Measurements from ENCODE around the gene HLA-DPB1.
"Not testable (repeated sequence)": the region's sequence is repeated elsewhere in the genome, so short reads cannot be mapped to it uniquely, and the experiment has no call there.

The HLA-DPB1 gene

DNA sequence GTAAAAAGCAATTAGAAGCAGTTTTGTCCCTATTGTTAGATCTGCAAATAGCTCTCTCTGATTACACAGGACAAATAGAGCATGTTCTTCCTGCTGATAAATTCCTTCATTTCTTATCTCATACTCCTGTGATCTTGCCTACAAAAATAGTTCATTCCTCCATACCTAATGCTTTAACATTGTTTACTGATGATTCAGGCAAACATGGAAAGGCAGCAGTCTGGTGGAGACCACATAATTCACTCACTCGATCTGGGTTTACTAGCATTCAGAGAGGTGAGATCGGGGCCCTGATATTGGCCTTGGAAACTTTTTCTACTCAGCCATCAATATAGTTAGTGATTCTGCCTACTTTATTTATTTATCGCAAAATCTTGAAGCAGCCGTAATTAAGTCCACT is 22.6 kb upstream of the HLA-DPB1 start:
- TF ChIP-seq, protein P1, sequence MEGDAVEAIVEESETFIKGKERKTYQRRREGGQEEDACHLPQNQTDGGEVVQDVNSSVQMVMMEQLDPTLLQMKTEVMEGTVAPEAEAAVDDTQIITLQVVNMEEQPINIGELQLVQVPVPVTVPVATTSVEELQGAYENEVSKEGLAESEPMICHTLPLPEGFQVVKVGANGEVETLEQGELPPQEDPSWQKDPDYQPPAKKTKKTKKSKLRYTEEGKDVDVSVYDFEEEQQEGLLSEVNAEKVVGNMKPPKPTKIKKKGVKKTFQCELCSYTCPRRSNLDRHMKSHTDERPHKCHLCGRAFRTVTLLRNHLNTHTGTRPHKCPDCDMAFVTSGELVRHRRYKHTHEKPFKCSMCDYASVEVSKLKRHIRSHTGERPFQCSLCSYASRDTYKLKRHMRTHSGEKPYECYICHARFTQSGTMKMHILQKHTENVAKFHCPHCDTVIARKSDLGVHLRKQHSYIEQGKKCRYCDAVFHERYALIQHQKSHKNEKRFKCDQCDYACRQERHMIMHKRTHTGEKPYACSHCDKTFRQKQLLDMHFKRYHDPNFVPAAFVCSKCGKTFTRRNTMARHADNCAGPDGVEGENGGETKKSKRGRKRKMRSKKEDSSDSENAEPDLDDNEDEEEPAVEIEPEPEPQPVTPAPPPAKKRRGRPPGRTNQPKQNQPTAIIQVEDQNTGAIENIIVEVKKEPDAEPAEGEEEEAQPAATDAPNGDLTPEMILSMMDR (IDR thresholded peaks at IDR 0.05), result no peak
- H3K4me1 Mint-ChIP-seq, result peaks cover 6% of the 10 kb centered on the region
- peaks cover 19% of the 10 kb centered on the region for H3K27me3 Mint-ChIP-seq (ENCODE audit: low read depth, poor library complexity)
- DNase-seq, result no peak
- no peak overlapping the region for H3K4me3 Mint-ChIP-seq
- H3K9me3 Mint-ChIP-seq, result peaks cover 30% of the 10 kb centered on the region
- no peak overlapping the region for H3K27ac Mint-ChIP-seq
- no peaks in the 10 kb centered on the region for H3K36me3 Mint-ChIP-seq (ENCODE audit: low read depth)

GRCh38 chr6:33057222-33058150 is 18.3 kb upstream of the HLA-DPB1 start:
- H3K27ac Mint-ChIP-seq, result no peak overlapping the region
- H3K9me3 Mint-ChIP-seq, result peaks cover 34% of the 10 kb centered on the region
- TF ChIP-seq, protein P1 (IDR thresholded peaks at IDR 0.05), result no peak
- no peak overlapping the region for H3K4me3 Mint-ChIP-seq
- H3K4me1 Mint-ChIP-seq, result no peaks in the 10 kb centered on the region
- H3K36me3 Mint-ChIP-seq (ENCODE audit: low read depth), result no peaks in the 10 kb centered on the region
- peaks cover 14% of the 10 kb centered on the region for H3K27me3 Mint-ChIP-seq (ENCODE audit: low read depth, poor library complexity)
- no peak for DNase-seq

- Mint-ChIP-seq H3K4me1 (no peaks in the 10 kb centered on the region), H3K36me3 (ENCODE audit: low read depth) (no peaks in the 10 kb centered on the region), H3K27ac (no peak overlapping the region), H3K9me3 (peaks cover 29% of the 10 kb centered on the region), H3K27me3 (ENCODE audit: low read depth, poor library complexity) (peaks cover 11% of the 10 kb centered on the region), H3K4me3 (no peak overlapping the region)
- no peak for DNase-seq
- TF ChIP-seq, protein P1 (IDR thresholded peaks at IDR 0.05), result no peak
Observed at GRCh38 chr6:33061987-33062386, 13.8 kb upstream of the HLA-DPB1 start.

DNA sequence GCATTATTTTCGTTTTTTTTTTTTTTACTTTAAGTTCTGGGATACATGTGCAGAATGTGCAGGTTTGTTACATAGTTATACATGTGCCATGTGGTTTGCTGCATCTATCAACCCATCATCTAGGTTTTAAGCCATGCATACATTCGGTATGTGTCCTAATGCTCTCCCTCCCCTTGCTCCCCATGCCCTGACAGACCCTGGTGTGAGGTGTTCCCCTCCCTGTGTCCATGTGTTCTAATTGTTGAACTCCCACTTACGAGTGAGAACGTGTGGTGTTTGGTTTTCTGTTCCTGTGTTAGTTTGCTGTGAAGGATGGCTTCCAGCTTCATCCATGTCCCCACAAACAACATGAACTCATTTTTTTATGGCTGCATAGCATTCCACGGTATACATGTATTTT is 12.4 kb upstream of the HLA-DPB1 start:
- DNase-seq; H3K4me1 Mint-ChIP-seq; H3K4me3 Mint-ChIP-seq; H3K27ac Mint-ChIP-seq; H3K27me3 Mint-ChIP-seq (ENCODE audit: low read depth, poor library complexity); H3K36me3 Mint-ChIP-seq (ENCODE audit: low read depth): not testable (repeated sequence)
- peaks cover 32% of the 10 kb centered on the region for H3K9me3 Mint-ChIP-seq

DNA sequence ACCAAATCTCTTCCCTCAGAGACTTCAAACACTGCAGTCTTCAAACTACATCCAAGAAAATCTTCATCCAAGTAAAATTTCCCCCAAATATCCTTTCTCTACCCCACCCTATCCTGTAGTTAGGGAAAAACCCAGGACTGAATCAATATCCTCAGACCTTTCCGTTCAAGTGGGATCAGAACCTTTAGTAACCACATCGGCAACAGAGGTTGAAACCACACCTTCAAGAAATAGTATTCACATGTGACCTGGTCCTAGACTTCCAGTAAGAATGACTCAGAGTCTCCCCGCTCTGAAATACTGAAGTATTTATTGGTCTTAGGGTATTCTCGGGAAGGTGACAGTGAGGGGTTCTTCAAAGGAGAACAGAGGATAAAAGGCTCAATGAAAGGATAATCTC is 11.1 kb upstream of the HLA-DPB1 start:
- H3K36me3 Mint-ChIP-seq (ENCODE audit: low read depth), result no peaks in the 10 kb centered on the region
- TF ChIP-seq, protein P1 (IDR thresholded peaks at IDR 0.05), result no peak
- DNase-seq, result no peak

GRCh38 chr6:33065312-33065711 is 10.5 kb upstream of the HLA-DPB1 start:
- peaks cover 32% of the 10 kb centered on the region for H3K9me3 Mint-ChIP-seq
- no peak overlapping the region for H3K27ac Mint-ChIP-seq
- no peak overlapping the region for H3K4me3 Mint-ChIP-seq
- no peaks in the 10 kb centered on the region for H3K4me1 Mint-ChIP-seq
- TF ChIP-seq, protein P1 (IDR thresholded peaks at IDR 0.05), result no peak
- no peaks in the 10 kb centered on the region for H3K36me3 Mint-ChIP-seq (ENCODE audit: low read depth)
- H3K27me3 Mint-ChIP-seq (ENCODE audit: low read depth, poor library complexity), result peaks cover 10% of the 10 kb centered on the region
- DNase-seq, result no peak

More for the DNA sequence above, 11.1 kb upstream of the HLA-DPB1 start:
- no peak overlapping the region for H3K27ac Mint-ChIP-seq
- peaks cover 32% of the 10 kb centered on the region for H3K9me3 Mint-ChIP-seq
- no peak overlapping the region for H3K4me3 Mint-ChIP-seq
- no peaks in the 10 kb centered on the region for H3K4me1 Mint-ChIP-seq
- H3K27me3 Mint-ChIP-seq (ENCODE audit: low read depth, poor library complexity), result peaks cover 10% of the 10 kb centered on the region
